CD4-positive, alpha-beta T cell treated with Interleukin-4 for 4 hours (primary cell): Measurements from ENCODE around the gene GABARAP.
"Not testable (repeated sequence)": the region's sequence is repeated elsewhere in the genome, so short reads cannot be mapped to it uniquely, and the experiment has no call there.

ENCODE experiments used
- DNase-seq: peaks from one replicate; pipeline ENCODE4 v3.0.0-alpha.2; 2020

GABARAP gene

GRCh38 chr17:7260651-7261378 is 18.6 kb upstream of the GABARAP start:
- no peak for DNase-seq

GRCh38 chr17:7260151-7260550 is 17.9 kb upstream of the GABARAP start:
- no peak for DNase-seq

- no peak for DNase-seq
Measured at GRCh38 chr17:7259555-7259889, 17.3 kb upstream of the GABARAP start.

GRCh38 chr17:7258731-7259554 is 16.7 kb upstream of the GABARAP start:
- no peak for DNase-seq

- no peak for DNase-seq
Measured at GRCh38 chr17:7256766-7257456, 14.7 kb upstream of the GABARAP start.

- no peak for DNase-seq
Measured at GRCh38 chr17:7254511-7254910, 12.3 kb upstream of the GABARAP start.

GRCh38 chr17:7253082-7253481 is 10.8 kb upstream of the GABARAP start:
- no peak for DNase-seq

GRCh38 chr17:7252176-7253043 is 10.2 kb upstream of the GABARAP start, which contains the start of gene ELP5:
ELP5 (plus strand) TSS chr17:7252215; CDS start chr17:7252551, 336 bp downstream.
- DNase-seq: peak; percentile 88

- peak; percentile 100 for DNase-seq
Measured at GRCh38 chr17:7251661-7252175, 9.5 kb upstream of the GABARAP start, which contains the start of gene CTDNEP1. CTDNEP1 (minus strand) TSS chr17:7251734; CDS start chr17:7251296, 438 bp downstream.

GRCh38 chr17:7250695-7251627 is 8.7 kb upstream of the GABARAP start:
- no peak for DNase-seq

- no peak for DNase-seq
Measured at GRCh38 chr17:7249830-7250229, 7.6 kb upstream of the GABARAP start.

- DNase-seq: no peak
Measured at GRCh38 chr17:7249214-7249613, 7.0 kb upstream of the GABARAP start.

- DNase-seq: no peak
Measured at GRCh38 chr17:7248796-7249195, 6.5 kb upstream of the GABARAP start.

- no peak for DNase-seq
Measured at GRCh38 chr17:7246779-7247178, 4.5 kb upstream of the GABARAP start.

- not testable (repeated sequence) for DNase-seq
Measured at GRCh38 chr17:7243838-7244237, 1.6 kb upstream of the GABARAP start.

GRCh38 chr17:7243453-7243729 is 1.1 kb upstream of the GABARAP start:
- DNase-seq: no peak

- DNase-seq: peak; percentile 94
Measured at GRCh38 chr17:7242717-7243452, 636 bp upstream of the GABARAP start.

- DNase-seq: no peak
Measured at GRCh38 chr17:7241090-7241733, 1.0 kb downstream of the GABARAP start.

- DNase-seq: no peak
Measured at GRCh38 chr17:7240375-7240774, 1.9 kb downstream of the GABARAP start.
